SK-N-MC (cell line): Measurements from ENCODE around the gene PGLYRP2.

ENCODE experiments used
- EZH2 ChIP-seq: fragments of 200-600 bp; sonication (generic); IDR thresholded peaks from one replicate; pipeline ENCODE4 v1.6.1; 2017; ENCODE audit warnings: antibody characterized with exemption
- FOXP2 ChIP-seq: optimal IDR thresholded peaks from 2 replicates; pipeline ENCODE3; 2011; ENCODE audit warnings: mild to moderate bottlenecking, moderate library complexity; ENCODE audit not compliant: insufficient read depth; ENCODE audit errors: extremely low read length, control extremely low read depth
- POLR2AphosphoS5 ChIP-seq: IDR thresholded peaks from 2 replicates; pipeline ENCODE4 v1.6.1; 2012; ENCODE audit warnings: mild to moderate bottlenecking, low read depth, low read length, borderline replicate concordance

GRCh38 chr19:15464394-15465385 lies 14.6 kb downstream of the PGLYRP2 start, which contains the start of gene RASAL3:
- TF ChIP-seq EZH2 (no peak), FOXP2 (no peak), POLR2AphosphoS5 (no peak)
